Measurements from ENCODE around the gene AGBL2. TPM values are rescaled to one million over a fixed set of nuclear protein-coding genes. Genes with fewer than 3 reads are reported as not detected.
"Not testable (repeated sequence)": the region's sequence is repeated elsewhere in the genome, so short reads cannot be mapped to it uniquely, and the experiment has no call there.

The AGBL2 gene
- total RNA-seq: 5.6 TPM

- DNase-seq (ENCODE audit: low spot score): peak; percentile 68
These were observed at the start of gene AGBL2 for GRCh38 chr11:47715082-47715669. Gene AGBL2, minus strand, starts transcription at chr11:47715369. Its CDS starts 719 bp downstream, at chr11:47714650.

- DNase-seq (ENCODE audit: low spot score): not testable (repeated sequence)
These were observed 44.1 kb upstream of the AGBL2 start for GRCh38 chr11:47759291-47759690.

GRCh38 chr11:47756208-47756607, 41.0 kb upstream of the AGBL2 start:
- no peak for DNase-seq (ENCODE audit: low spot score)

- DNase-seq (ENCODE audit: low spot score): no peak
These were observed 35.6 kb upstream of the AGBL2 start for GRCh38 chr11:47750725-47751124.

GRCh38 chr11:47742494-47742893, 27.3 kb upstream of the AGBL2 start:
- DNase-seq (ENCODE audit: low spot score): not testable (repeated sequence)

GRCh38 chr11:47737817-47738216, 22.6 kb upstream of the AGBL2 start:
- DNase-seq (ENCODE audit: low spot score): not testable (repeated sequence)

GRCh38 chr11:47732271-47732670, 17.1 kb upstream of the AGBL2 start:
- no peak for DNase-seq (ENCODE audit: low spot score)

GRCh38 chr11:47731475-47731874, 16.3 kb upstream of the AGBL2 start:
- no peak for DNase-seq (ENCODE audit: low spot score)

GRCh38 chr11:47726878-47727514, 11.8 kb upstream of the AGBL2 start:
- DNase-seq (ENCODE audit: low spot score): no peak

GRCh38 chr11:47726118-47726442, 10.9 kb upstream of the AGBL2 start:
- DNase-seq (ENCODE audit: low spot score): no peak

GRCh38 chr11:47725442-47726117, 10.4 kb upstream of the AGBL2 start:
- no peak for DNase-seq (ENCODE audit: low spot score)

GRCh38 chr11:47724041-47724729, 9.0 kb upstream of the AGBL2 start:
- no peak for DNase-seq (ENCODE audit: low spot score)

- no peak for DNase-seq (ENCODE audit: low spot score)
These were observed 7.9 kb upstream of the AGBL2 start for GRCh38 chr11:47723041-47723440.

- no peak for DNase-seq (ENCODE audit: low spot score)
These were observed 5.5 kb upstream of the AGBL2 start for GRCh38 chr11:47720651-47721050.

- no peak for DNase-seq (ENCODE audit: low spot score)
These were observed 1.5 kb upstream of the AGBL2 start for GRCh38 chr11:47716692-47717091.

GRCh38 chr11:47714554-47715081, 551 bp downstream of the AGBL2 start:
- no peak for DNase-seq (ENCODE audit: low spot score)

- DNase-seq (ENCODE audit: low spot score): no peak
These were observed 3.4 kb downstream of the AGBL2 start for GRCh38 chr11:47711816-47712215.

- DNase-seq (ENCODE audit: low spot score): no peak
These were observed 3.9 kb downstream of the AGBL2 start for GRCh38 chr11:47711225-47711624.

GRCh38 chr11:47707275-47707786, 7.8 kb downstream of the AGBL2 start:
- DNase-seq (ENCODE audit: low spot score): not testable (repeated sequence)

GRCh38 chr11:47705721-47706120, 9.4 kb downstream of the AGBL2 start:
- no peak for DNase-seq (ENCODE audit: low spot score)

GRCh38 chr11:47691979-47692378, 23.2 kb downstream of the AGBL2 start:
- no peak for DNase-seq (ENCODE audit: low spot score)

- DNase-seq (ENCODE audit: low spot score): no peak
These were observed 25.7 kb downstream of the AGBL2 start for GRCh38 chr11:47689480-47689879.
